ENCODE measurements around the gene KRTAP10-10.
"Not testable (repeated sequence)": the region's sequence is repeated elsewhere in the genome, so short reads cannot be mapped to it uniquely, and the experiment has no call there.

The KRTAP10-10 gene

DNA sequence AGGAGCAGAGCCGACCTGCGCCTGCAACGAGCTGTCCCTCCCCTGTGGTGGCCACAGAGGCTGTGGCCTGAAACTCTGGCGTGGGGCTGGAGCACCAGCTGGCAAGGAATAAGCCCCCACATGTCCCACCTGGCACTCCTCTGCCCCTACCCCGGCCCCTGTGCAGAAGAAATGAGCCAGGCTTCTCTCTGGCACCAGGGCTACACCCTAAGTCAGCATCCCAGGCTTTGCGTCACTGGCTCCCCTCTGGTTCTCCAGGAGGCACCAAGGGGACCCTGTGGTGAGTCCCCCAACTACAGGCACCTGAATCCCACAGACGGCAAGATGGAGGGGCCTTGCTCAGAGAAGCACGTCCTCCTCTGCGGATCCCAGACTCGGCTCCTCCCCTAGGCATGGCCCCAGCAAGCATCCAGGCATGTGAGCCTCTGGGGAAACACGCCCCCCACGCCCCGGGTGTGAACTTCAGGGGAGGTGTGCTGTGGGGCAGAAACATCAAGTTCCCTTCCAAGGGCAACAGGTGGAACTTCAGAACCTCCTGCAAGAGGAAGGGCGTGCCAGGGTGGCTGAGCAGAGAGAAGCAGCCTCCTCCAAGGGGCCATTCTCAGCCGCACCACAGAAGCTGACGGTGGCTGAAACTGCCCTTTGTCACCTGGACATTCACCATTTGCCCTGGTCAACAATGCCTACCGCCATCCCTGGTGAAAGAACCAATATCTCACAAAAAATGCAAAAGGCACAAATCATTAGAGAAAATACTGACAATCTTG lies 33.9 kb upstream of the KRTAP10-10 start:
- DNase-seq: no peak

DNA sequence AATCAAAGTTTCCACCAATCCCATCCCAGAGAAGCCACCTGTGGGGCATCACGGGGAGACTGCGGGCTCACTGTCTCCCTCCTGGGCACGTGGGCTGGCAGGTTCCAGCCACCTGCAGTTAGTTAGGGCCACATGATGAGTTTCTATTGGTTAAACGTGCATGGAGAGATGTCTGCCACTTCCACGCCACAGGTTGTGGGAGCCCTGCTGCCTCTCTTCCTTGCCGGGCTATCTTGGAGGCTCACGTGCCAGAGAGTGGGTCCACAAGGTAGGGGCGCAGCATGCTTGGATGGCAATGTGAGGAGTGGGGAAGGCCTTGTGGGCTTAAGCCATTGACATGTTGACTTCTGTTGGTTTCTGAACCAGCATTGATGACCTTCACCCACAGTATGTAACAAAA lies 33.2 kb upstream of the KRTAP10-10 start:
- no peak for DNase-seq

GRCh38 chr21:44606495-44606894 lies 30.7 kb upstream of the KRTAP10-10 start:
- no peak for DNase-seq

DNA sequence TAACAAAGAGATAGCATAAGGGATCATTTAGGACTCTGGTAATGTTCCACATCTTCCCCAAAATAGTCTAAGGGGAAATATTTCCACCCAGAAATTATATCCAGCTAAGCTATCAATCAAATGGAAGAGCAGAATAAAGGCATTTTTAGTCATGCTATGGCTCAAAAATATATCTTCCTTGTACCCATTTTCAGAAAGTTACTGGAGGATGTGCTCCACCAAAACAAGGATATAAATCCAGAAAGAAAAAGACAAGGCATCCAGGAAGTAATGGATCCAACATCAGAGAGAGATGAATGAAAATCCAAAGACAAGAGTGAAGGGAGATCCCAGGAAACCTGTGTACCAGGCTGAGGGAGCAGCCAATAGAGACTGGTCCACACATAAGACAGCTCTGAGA lies 28.0 kb upstream of the KRTAP10-10 start:
- DNase-seq: no peak

GRCh38 chr21:44610157-44610843 lies 26.9 kb upstream of the KRTAP10-10 start:
- DNase-seq: not testable (repeated sequence)

DNA sequence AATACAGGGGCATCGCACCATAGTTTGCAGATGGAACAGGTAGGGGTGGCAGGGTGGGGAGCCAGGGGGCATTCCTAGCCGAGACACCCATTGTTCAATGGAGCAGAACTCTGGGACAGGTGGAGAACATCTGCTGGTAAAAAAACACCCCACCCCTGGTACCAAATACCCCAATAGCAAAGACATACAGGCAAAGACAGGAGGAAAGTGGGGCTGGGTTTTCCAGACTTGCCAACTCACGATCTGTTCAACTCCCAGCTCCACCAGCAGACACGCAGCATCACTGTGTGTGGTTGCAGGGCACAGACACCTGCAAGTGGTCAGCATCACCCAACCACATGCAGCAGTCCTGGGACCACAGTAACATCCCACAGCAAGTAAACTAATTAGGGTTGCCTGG lies 25.6 kb upstream of the KRTAP10-10 start:
- DNase-seq: no peak

- no peak for DNase-seq
Observed at GRCh38 chr21:44612029-44612486, 25.1 kb upstream of the KRTAP10-10 start, which contains the start of gene KRTAP10-8. Gene KRTAP10-8 (plus strand): TSS chr21:44612079. CDS start chr21:44612101, 22 bp downstream.

DNA sequence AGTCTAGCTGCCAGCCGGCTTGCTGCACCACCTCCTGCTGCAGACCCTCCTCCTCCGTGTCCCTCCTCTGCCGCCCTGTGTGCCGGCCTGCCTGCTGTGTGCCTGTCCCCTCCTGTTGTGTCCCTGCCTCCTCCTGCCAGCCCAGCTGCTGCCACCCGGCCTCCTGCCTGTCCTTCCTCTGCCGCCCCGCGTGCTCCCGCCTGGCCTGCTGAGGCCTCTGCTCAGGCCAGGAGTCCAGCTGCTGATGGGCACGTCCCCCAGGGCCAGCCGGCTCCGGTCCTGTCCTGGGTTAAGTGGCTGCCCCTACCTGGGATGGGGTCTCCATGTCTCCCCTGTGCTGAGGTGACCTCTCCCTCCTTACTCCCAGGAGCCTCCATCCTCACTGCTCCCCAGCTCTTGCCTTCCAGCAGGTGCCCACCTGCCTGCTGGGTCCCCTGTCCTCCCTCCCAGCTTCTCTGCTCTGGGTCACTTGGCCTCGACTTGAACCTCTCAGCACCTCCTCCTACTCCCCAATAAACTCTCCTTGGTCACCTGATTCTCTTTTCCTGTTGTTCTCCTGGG lies 24.4 kb upstream of the KRTAP10-10 start:
- no peak for DNase-seq

DNA sequence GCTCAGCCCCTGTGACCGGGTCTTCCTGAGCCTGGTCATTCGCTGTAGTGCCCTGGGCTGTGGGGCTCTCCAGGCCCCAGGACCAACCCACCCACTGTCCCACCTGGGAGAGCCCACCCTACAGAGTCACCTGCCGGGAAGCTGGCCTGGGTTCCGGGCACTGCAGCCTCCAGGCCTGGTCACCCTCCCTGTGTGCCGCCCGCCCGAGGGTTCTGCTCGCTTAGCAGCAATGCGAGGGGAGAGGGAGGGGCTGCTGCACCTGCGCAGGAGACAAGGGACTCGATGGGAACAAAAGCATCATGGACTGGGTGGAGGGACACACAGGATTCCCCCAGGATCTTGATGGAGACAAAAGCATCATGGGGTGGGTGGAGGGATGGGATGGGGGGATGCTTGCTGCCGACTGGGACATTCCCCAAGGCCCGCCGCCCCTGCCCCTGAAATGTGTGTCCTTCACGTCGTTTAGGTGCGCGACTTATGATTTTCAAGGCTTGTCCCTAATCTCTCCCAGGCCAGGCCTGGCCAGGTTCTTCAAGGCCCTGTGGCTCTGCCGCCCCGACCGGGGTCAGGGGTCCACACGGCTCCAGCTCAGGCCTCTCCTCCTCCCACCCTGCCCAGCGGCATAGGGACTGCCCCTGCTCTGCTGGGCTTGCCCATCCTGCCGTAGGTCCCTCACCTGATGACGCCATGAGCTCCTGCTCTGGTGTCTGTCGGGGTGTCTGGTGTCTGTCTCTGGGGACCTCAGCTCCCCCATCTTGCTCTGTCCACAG lies 23.6 kb upstream of the KRTAP10-10 start:
- no peak for DNase-seq

DNA sequence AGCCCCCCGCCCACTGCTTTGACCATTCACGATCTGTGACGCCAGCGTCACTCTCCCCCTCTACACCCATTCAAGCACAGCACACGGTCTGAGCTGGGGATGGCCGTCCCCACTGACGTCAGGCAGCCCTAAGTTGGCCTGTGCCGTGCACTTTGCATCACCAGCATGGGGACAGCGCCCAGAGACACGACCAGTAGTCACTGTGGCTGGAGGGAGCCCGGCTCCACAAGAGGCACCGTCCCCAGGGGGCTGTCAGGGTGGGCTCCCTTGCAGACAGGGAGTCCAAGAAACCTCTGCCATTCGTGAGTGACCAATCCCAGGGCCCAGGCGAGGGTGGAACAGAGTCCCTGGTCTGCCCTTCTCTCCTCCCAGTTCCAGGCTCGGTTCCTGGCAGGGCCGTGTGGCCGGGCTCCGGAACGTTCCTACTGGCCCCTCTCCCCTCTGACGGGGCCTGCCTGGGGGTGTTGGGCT lies 23.0 kb upstream of the KRTAP10-10 start:
- DNase-seq: no peak

GRCh38 chr21:44614961-44615391 lies 22.2 kb upstream of the KRTAP10-10 start:
- no peak for DNase-seq

GRCh38 chr21:44615466-44615865 lies 21.7 kb upstream of the KRTAP10-10 start:
- no peak for DNase-seq

- DNase-seq: no peak
Observed at GRCh38 chr21:44615911-44616590, 21.1 kb upstream of the KRTAP10-10 start.

GRCh38 chr21:44616591-44616926 lies 20.6 kb upstream of the KRTAP10-10 start:
- no peak for DNase-seq

- DNase-seq: no peak
Observed at GRCh38 chr21:44617071-44617501, 20.1 kb upstream of the KRTAP10-10 start.

- no peak for DNase-seq
Observed at GRCh38 chr21:44618504-44618903, 18.7 kb upstream of the KRTAP10-10 start.

- DNase-seq: peak; percentile 76
Observed at GRCh38 chr21:44618909-44619308, 18.2 kb upstream of the KRTAP10-10 start.

GRCh38 chr21:44619886-44620285 lies 17.3 kb upstream of the KRTAP10-10 start:
- DNase-seq: no peak

- DNase-seq: no peak
Observed at GRCh38 chr21:44623575-44623974, 13.6 kb upstream of the KRTAP10-10 start.

- DNase-seq: no peak
Observed at GRCh38 chr21:44625756-44626155, 11.4 kb upstream of the KRTAP10-10 start.

GRCh38 chr21:44626262-44626661 lies 10.9 kb upstream of the KRTAP10-10 start:
- DNase-seq: peak; percentile 39

DNA sequence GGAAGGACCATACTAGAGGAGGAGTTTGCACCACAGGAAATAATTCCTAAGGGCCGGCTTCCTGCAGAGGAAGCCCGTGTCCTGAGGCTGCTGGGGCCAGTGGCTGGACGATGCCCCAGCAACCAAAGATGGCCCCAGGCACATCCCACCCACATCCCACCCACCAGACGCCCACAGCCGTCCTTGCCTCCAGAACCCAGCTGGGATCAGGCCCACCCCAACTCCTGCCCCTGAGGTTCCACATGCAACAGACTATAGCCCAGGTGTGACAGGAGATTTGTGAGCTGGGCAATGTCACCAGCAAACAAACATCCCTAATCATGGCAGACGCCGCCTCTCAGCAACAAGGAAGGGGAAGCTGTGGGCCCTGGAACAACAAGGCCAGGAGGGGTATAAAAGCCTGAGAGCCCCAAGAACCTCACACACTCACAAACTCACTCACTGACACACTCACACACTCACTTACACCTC lies 10.4 kb upstream of the KRTAP10-10 start, which contains the start of gene KRTAP10-9:
Gene KRTAP10-9, plus strand, starts transcription at position 421 of the 471 bp plus-strand sequence. CDS start 79 bp downstream, outside the sequence.
- no peak for DNase-seq
